Measurements from ENCODE around the gene ABCD4. TPM values are rescaled to one million over a fixed set of nuclear protein-coding genes. Genes with fewer than 3 reads are reported as not detected.

ABCD4 gene
- total RNA-seq, 1 experiment from 2014 or later = 45.3 TPM

DNA sequence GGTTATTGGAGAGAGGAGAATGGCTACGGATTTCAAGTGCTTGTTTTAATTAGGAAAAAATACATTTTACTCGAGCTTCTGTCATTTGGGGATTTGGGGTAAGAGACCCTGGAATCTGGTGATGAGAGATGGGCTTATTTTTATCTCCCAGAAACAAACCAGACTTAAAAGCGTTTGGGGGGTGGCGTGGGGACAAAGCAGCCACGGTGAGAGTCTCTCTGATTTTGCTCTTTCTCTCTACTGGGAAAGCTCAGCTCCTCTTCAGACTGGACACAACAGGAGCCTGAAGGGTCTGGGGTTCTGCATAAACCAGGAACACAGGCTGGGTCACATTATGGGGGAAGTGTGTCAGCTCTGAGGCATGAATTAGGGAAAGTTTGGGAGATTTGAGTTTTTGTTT lies 59.7 kb downstream of the ABCD4 start:
- H3K79me2 ChIP-seq (ENCODE audit: insufficient read depth, low read length) = no peaks in the 10 kb centered on the region
- H3K9me2 ChIP-seq (ENCODE audit: insufficient read depth) = no peaks in the 10 kb centered on the region
- ATAC-seq = no peak
- H4K20me1 ChIP-seq (ENCODE audit: insufficient read depth) = no peaks in the 10 kb centered on the region
- H3K4me2 ChIP-seq (ENCODE audit: low read length) = no peak overlapping the region
- no peaks in the 10 kb centered on the region for H3K9me3 ChIP-seq (ENCODE audit: control insufficient read depth in 1 of 2, insufficient read depth in 1 of 2, low read depth in 1 of 2, low read length in 2 of 2)
- no peak overlapping the region for H3K27ac ChIP-seq (ENCODE audit: low read depth, low read length)
- no peaks in the 10 kb centered on the region for H3K27me3 ChIP-seq (ENCODE audit: insufficient read depth, low read length)
- ChIA-PET POLR2A (no interaction called here), CTCF (no interaction called here), RAD21 (ENCODE audit: low non-redundant PET in 1 of 2, low total read pairs in 2 of 2, uncharacterized antibody in 2 of 2, unreplicated experiment in 2 of 2) (no interaction called here)
- no peaks in the 10 kb centered on the region for H3K36me3 ChIP-seq (ENCODE audit: control insufficient read depth in 1 of 2, insufficient read depth in 2 of 2, low read length in 2 of 2)
- H2AFZ ChIP-seq (ENCODE audit: low read depth, low read length, poor library complexity, severe bottlenecking) = no peak overlapping the region
- intact Hi-C loops (cut with micrococcal nuclease) = no loop called here
- H3K9ac ChIP-seq (ENCODE audit: low read length) = no peak overlapping the region
- no peak for DNase-seq (ENCODE audit: low read depth, low spot score)
- no peak for TF ChIP-seq YY1 (IDR thresholded peaks at IDR 0.05; ENCODE audit: extremely low read depth, insufficient replicate concordance, low read depth, low read length)
- TF ChIP-seq CEBPB (IDR thresholded peaks at IDR 0.05; ENCODE audit: low read depth) = no peak
- TF ChIP-seq RAD21 (IDR thresholded peaks at IDR 0.05; ENCODE audit: low read depth) = no peak
- TF ChIP-seq CBX3 (IDR thresholded peaks at IDR 0.05; ENCODE audit: low read depth) = no peak
- no peak for TF ChIP-seq JUND (IDR thresholded peaks at IDR 0.05)
- no peak for TF ChIP-seq SIN3A (IDR thresholded peaks at IDR 0.05; ENCODE audit: low read depth)
- TF ChIP-seq POLR2AphosphoS5 (IDR thresholded peaks at IDR 0.05; ENCODE audit: low read depth, low read length) = no peak
- no peak for TF ChIP-seq ZFX (IDR thresholded peaks at IDR 0.05)
- TF ChIP-seq, protein P1, sequence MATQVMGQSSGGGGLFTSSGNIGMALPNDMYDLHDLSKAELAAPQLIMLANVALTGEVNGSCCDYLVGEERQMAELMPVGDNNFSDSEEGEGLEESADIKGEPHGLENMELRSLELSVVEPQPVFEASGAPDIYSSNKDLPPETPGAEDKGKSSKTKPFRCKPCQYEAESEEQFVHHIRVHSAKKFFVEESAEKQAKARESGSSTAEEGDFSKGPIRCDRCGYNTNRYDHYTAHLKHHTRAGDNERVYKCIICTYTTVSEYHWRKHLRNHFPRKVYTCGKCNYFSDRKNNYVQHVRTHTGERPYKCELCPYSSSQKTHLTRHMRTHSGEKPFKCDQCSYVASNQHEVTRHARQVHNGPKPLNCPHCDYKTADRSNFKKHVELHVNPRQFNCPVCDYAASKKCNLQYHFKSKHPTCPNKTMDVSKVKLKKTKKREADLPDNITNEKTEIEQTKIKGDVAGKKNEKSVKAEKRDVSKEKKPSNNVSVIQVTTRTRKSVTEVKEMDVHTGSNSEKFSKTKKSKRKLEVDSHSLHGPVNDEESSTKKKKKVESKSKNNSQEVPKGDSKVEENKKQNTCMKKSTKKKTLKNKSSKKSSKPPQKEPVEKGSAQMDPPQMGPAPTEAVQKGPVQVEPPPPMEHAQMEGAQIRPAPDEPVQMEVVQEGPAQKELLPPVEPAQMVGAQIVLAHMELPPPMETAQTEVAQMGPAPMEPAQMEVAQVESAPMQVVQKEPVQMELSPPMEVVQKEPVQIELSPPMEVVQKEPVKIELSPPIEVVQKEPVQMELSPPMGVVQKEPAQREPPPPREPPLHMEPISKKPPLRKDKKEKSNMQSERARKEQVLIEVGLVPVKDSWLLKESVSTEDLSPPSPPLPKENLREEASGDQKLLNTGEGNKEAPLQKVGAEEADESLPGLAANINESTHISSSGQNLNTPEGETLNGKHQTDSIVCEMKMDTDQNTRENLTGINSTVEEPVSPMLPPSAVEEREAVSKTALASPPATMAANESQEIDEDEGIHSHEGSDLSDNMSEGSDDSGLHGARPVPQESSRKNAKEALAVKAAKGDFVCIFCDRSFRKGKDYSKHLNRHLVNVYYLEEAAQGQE (IDR thresholded peaks at IDR 0.05; ENCODE audit: low read depth) = no peak
- TF ChIP-seq, protein P2, sequence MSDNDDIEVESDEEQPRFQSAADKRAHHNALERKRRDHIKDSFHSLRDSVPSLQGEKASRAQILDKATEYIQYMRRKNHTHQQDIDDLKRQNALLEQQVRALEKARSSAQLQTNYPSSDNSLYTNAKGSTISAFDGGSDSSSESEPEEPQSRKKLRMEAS (IDR thresholded peaks at IDR 0.05) = no peak
- no peak for TF ChIP-seq SP1 (IDR thresholded peaks at IDR 0.05; ENCODE audit: low read depth)
- TF ChIP-seq SRF (IDR thresholded peaks at IDR 0.05; ENCODE audit: low read depth) = no peak
- TF ChIP-seq, protein P3, sequence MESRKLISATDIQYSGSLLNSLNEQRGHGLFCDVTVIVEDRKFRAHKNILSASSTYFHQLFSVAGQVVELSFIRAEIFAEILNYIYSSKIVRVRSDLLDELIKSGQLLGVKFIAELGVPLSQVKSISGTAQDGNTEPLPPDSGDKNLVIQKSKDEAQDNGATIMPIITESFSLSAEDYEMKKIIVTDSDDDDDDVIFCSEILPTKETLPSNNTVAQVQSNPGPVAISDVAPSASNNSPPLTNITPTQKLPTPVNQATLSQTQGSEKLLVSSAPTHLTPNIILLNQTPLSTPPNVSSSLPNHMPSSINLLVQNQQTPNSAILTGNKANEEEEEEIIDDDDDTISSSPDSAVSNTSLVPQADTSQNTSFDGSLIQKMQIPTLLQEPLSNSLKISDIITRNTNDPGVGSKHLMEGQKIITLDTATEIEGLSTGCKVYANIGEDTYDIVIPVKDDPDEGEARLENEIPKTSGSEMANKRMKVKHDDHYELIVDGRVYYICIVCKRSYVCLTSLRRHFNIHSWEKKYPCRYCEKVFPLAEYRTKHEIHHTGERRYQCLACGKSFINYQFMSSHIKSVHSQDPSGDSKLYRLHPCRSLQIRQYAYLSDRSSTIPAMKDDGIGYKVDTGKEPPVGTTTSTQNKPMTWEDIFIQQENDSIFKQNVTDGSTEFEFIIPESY (IDR thresholded peaks at IDR 0.05; ENCODE audit: extremely low read depth, insufficient replicate concordance, low read length) = no peak
- TF ChIP-seq, protein P4, sequence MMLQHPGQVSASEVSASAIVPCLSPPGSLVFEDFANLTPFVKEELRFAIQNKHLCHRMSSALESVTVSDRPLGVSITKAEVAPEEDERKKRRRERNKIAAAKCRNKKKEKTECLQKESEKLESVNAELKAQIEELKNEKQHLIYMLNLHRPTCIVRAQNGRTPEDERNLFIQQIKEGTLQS (IDR thresholded peaks at IDR 0.05) = no peak
- no peak for TF ChIP-seq POLR2A (IDR thresholded peaks at IDR 0.05; ENCODE audit: borderline replicate concordance, extremely low read depth, insufficient read depth, insufficient read length)
- TF ChIP-seq TCF7L2 (IDR thresholded peaks at IDR 0.05; ENCODE audit: borderline replicate concordance, extremely low read depth, insufficient read depth, insufficient read length) = no peak
- TF ChIP-seq ELF1 (IDR thresholded peaks at IDR 0.05; ENCODE audit: borderline replicate concordance, low read depth) = no peak
- no peak for TF ChIP-seq EZH2 (IDR thresholded peaks at IDR 0.05)
- no peak for TF ChIP-seq FOSL1 (IDR thresholded peaks at IDR 0.05; ENCODE audit: low read depth)
- no peak for TF ChIP-seq ZNF274 (IDR thresholded peaks at IDR 0.05; ENCODE audit: low read depth, low read length)
- no peaks in the 10 kb centered on the region for H3K4me1 ChIP-seq (ENCODE audit: control insufficient read depth in 1 of 2, insufficient read depth in 2 of 2, low read length in 2 of 2)
- no TSS peak for BruUV-seq (replicated peaks)
- no peak overlapping the region for H3K4me3 ChIP-seq (replicated peaks in 1 of 2; ENCODE audit: low read depth in 1 of 2, low read length in 2 of 2)
